Measurements from ENCODE around the gene SLC7A1.

GRCh38 chr13:29569253-29570050 lies 26.0 kb downstream of the SLC7A1 start:
- TF ChIP-seq CTCF (IDR thresholded peaks at IDR 0.05 in 8 of 11, conservative IDR thresholded peaks at IDR 0.05 in 3 of 11) (no peak), POLR2A (IDR thresholded peaks at IDR 0.05) (no peak), POLR2AphosphoS5 (IDR thresholded peaks at IDR 0.05) (no peak)

Data from spleen (tissue), 7 donors.